NCI-H1436 (cell line): ENCODE measurements around the gene LY6G5B.

Source experiments
- DNase-seq: peaks from one replicate; lab custom pipeline; 2025; lab: John Stamatoyannopoulos, UW

Gene LY6G5B

GRCh38 chr6:31669676-31670075 is at the start of gene LY6G5B:
LY6G5B (plus strand) TSS chr6:31669976; CDS start chr6:31670951, 975 bp downstream.
- no peak for DNase-seq

- DNase-seq, result peak; percentile 79
These were observed 49.0 kb upstream of the LY6G5B start, which contains the start of gene PRRC2A for GRCh38 chr6:31620586-31621319. PRRC2A (plus strand) TSS chr6:31620715; CDS start chr6:31622790, 2,075 bp downstream.

GRCh38 chr6:31621320-31621939 is 48.3 kb upstream of the LY6G5B start:
- DNase-seq, result no peak

- no peak for DNase-seq
These were observed 47.8 kb upstream of the LY6G5B start for GRCh38 chr6:31621991-31622390.

GRCh38 chr6:31622684-31623091 is 47.1 kb upstream of the LY6G5B start:
- no peak for DNase-seq

- no peak for DNase-seq
These were observed 45.7 kb upstream of the LY6G5B start for GRCh38 chr6:31624070-31624469.

GRCh38 chr6:31626952-31627351 is 42.8 kb upstream of the LY6G5B start:
- DNase-seq, result no peak

GRCh38 chr6:31627690-31628287 is 42.0 kb upstream of the LY6G5B start:
- no peak for DNase-seq

GRCh38 chr6:31629014-31629413 is 40.8 kb upstream of the LY6G5B start:
- DNase-seq, result no peak

GRCh38 chr6:31630177-31630934 is 39.4 kb upstream of the LY6G5B start:
- DNase-seq, result no peak

- DNase-seq, result no peak
These were observed 38.6 kb upstream of the LY6G5B start for GRCh38 chr6:31631209-31631608.

GRCh38 chr6:31631681-31632278 is 38.0 kb upstream of the LY6G5B start:
- no peak for DNase-seq

GRCh38 chr6:31632279-31632946 is 37.4 kb upstream of the LY6G5B start:
- no peak for DNase-seq

GRCh38 chr6:31633447-31633846 is 36.3 kb upstream of the LY6G5B start:
- DNase-seq, result no peak

- DNase-seq, result no peak
These were observed 35.6 kb upstream of the LY6G5B start for GRCh38 chr6:31634131-31634530.

GRCh38 chr6:31634969-31635575 is 34.7 kb upstream of the LY6G5B start:
- DNase-seq, result no peak

- DNase-seq, result no peak
These were observed 32.8 kb upstream of the LY6G5B start for GRCh38 chr6:31636698-31637596.

GRCh38 chr6:31639043-31639442 is 30.7 kb upstream of the LY6G5B start:
- no peak for DNase-seq

GRCh38 chr6:31639449-31639861 is 30.3 kb upstream of the LY6G5B start:
- no peak for DNase-seq

GRCh38 chr6:31640612-31641011 is 29.2 kb upstream of the LY6G5B start:
- no peak for DNase-seq
